Fibroblast of skin of right quadriceps (primary cell): ENCODE measurements around the gene PTPRU.

Experiments used
- DNase-seq: peaks from one replicate; pipeline ENCODE4 v3.0.0-alpha.2; 2013

Gene PTPRU

DNA sequence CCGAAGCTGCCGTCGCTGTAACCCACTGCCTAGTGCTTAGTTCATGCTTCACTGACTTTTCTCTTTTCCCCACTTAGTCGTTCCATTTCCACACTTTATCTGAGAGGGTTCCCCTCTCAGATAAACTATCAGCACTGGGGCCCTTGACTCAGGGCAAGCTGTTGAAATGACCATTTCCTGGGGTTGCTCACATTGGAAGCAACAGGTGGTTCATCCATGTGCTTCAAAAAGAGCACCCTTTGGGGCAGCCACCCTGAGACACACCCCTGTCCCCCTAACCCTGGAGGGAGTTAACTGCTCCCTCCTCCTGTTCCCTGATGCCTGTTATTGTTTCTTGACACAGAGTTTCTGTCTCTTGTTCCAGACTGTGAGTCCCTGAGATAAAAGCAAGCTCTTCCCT lies 107.2 kb downstream of the PTPRU start:
- no peak for DNase-seq

DNA sequence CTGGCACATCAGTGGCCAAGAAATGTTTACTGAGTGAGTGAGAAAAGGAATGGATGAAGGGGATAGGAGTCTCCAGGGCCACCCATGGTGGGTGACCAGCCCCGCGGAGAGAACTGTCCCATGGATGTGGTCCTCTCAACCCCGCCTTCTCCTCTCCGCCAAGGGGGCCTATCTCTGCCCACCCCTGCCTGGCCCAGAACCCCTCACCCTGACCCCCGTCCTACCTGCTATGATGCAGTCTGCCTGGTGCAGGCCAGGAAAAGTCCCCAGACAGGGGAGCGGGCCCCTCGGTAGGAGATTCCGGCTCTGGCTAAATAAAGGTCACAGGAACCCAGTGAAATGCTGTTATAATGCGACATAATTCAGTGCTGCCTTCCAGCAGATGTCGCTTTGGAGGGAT lies 107.6 kb downstream of the PTPRU start:
- DNase-seq = no peak

DNA sequence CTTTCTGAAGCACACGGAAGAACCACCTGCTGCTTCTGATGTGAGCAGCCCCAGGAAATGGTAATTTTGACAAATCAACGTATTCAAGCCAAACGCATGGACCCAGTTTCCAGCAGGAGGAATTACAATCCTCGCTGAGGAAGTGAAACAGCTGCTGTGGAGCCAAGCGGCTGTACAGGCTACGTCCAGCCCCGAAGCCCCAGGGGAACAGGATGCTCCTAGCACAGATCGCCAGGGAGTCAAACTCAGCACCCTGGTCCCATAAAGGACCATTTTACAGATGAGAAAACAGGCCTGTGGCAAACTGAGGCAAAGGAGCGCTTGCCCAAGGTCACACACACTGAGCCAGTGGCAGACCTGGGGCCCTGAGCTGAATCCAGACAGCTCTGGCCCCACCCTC lies 108.0 kb downstream of the PTPRU start:
- DNase-seq = no peak

DNA sequence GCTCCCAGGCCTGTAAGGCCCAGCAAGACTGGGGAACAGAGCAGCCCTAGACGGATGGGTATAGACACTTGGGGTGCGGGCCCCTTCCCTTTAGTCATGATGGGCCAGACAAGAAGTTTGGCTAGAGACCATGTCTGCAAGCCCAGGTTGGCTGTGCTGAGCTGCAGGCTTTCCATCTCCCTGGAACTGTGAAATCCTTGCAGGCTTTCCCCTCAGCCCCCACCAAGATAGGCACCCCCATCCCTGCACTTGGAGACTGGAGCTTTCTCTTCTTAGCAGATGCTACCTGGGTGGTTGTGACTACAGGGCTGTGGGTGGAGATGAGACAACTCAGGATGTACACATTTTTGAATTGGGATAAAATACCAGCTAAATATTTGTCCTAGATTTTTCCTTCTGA lies 110.3 kb downstream of the PTPRU start:
- no peak for DNase-seq

DNA sequence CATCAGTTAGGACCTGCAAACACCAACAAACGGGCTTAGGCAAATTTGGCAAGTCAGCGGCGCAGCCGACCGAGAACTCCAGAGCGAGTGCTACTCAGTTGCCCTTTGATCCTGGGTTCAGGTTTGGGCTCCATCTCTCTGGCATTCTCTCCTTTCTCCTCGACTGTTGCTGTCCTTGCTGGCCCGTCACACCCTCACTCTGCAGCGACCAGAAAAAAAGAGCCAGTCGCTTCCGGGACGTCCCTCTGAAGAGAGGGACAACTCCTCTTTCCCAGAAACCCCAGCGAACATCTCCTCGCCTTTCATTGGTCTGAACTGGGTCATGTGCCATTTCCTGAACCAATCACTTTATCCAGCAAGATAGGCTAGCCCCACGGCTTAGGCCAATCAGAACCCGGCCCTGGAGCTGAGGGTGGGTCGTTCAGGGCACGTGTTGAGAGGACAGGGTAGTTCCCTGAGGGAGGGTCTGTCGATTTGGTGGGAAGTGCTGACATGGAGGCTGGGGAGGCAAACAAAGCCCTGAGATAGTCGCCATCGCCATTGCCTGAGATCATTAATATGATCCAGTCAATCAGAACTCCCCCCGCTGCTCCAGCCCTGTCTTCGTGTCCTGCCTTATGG lies 113.7 kb downstream of the PTPRU start:
- DNase-seq = no peak

DNA sequence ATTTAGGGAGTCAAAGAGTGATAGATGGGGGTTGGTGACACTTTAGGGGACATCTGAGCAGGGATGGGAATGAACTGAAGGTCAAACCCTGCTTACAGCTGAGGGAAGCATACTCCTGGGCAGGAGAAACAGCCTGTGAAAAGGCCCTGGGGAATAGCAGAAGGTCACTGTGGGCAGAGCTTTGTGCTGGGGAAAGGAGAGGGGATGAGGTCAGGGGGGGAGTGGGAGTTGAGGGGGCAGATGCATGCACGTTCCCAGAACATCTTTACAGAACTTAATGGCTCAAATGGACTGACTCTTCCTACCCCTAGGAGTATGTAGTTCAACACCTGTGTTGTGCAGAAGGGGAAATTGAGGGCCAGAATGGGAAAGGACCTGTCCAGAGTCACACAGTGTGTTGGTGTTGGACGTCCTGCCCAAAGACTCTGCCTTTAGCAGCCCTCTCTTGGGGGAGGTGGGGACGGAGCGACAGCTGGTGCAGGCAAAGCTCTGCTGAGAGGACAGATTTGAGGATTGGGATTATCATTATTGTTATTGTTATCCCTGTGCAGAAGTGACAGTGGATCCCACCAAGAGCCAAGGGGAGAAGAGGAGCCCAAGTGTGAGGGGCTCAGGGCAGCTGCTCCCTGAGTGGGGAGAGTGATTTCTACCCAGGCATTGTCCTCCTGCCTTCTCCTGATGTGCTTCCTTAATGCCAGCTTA lies 116.5 kb downstream of the PTPRU start:
- DNase-seq = no peak

DNA sequence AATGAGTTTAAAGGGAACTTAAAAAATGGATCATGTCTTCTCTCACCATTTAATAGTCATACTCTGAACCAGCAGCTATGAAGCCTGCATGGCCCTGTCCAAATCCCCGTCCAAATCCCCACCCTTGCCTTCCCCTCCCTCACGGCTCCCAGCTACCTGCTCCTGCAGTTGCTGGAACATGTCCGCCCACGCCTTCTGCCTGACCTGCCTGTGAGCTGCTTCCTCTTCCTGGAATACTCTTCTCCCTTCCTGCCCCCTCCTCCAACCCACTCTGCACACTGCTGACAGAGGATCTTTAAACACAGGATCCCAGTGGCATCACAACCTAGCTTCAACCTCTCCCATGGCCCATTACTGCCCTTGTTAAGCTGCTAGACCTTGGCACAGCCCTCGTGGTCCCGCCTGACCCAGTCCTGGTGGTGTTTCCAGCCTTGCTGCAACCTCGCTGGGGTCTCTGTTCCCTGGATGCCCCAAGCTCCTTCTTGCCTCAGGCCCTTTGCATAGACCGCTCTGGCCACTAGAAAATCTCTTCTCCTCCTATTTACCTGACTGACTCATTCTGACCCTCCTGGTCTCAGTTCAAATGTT lies 118.3 kb downstream of the PTPRU start:
- DNase-seq = no peak

DNA sequence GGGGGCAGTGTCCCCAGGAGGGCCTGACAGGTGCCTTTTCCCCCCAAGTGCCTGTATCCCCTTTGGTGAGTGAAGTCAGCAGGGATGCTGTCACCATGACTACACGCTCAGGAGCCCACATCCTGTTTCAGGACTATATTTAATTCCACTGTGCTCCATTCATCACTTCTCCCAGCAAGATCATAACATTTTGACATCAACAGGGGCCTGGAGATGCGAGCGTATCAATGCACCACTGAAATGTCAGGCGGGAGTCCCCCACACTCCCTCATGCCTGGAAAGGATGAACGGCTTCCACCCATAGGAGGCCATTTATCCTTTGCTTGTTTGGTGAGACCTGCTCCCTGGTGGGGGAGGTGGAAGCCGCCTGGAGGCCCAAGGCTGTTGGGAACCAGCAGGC lies 119.1 kb downstream of the PTPRU start:
- DNase-seq = no peak

DNA sequence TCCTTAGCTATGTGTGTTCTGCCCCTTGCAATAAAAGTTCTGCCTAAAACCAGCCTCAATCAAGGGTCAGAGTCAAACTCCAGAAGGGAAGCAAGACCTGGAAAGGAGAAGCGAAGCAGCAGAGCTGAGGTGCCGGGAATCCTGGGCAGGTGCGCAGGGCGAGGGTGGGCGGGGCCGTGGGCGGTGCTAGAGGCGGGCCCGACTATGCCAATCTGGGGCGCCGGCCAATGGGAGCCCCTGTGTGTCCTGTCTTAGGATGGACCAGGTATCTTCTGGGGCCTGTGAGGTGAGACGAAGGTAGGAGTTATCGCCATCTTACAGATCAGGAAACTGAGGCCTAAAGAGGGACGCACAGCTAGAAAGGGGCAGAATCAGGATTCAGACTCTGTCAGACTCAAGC lies 120.3 kb downstream of the PTPRU start:
- no peak for DNase-seq

DNA sequence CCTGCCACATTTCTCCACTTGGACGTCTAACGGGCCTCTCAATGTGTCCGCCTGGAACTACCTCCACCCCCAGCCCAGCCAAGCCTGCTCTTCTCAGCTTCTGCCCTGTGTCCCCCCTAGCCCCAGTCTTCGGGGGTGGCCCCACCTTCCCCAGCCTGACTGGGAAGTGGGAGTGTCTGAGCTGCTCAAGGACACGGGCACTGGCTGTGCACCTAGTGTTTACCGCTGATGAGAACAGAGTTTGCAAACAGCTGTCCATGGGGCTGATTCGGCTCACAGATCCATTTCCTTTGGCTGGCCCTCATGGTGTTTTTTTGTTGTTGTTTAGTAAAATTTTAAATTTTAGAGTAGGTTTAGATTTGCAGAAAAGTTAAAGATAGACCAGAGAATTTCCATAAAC lies 121.1 kb downstream of the PTPRU start:
- no peak for DNase-seq

DNA sequence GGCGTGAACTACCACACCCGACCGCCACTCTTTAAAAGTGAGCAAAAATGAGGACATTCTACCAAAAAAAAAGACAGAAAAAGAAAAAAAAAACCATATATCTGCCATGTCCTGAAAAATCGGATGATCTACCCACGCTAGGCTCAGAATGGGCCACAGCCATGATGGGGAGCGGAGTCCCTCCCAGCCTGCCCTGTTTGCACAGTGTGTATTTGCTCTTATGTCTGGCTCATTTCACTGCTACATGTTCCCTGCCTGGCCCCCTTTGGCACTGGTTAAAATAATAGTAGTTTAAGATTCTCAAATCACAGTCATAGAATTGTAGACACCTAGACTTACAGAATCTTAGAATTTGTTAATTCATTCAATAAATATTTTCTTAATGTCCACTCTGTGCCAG lies 121.9 kb downstream of the PTPRU start:
- DNase-seq = no peak

DNA sequence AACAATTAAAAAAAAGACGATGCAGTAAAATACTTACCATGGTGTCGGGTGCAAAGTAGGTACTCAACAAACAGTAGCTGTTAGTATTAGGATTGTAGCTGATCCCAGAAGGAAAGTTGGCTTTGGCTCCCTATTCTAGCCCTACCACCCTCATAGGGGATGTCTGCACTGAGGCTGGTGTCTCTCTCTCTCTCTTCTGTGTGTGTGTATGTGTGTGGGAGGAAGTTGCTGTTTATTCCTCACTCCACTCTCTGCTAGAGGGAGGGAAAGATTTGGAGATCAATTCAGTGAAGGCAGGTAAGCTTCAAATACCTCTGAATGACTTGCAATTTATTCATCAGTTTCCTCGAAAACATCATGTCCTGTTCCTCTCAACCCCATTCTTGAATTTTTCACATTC lies 124.4 kb downstream of the PTPRU start:
- DNase-seq = no peak

DNA sequence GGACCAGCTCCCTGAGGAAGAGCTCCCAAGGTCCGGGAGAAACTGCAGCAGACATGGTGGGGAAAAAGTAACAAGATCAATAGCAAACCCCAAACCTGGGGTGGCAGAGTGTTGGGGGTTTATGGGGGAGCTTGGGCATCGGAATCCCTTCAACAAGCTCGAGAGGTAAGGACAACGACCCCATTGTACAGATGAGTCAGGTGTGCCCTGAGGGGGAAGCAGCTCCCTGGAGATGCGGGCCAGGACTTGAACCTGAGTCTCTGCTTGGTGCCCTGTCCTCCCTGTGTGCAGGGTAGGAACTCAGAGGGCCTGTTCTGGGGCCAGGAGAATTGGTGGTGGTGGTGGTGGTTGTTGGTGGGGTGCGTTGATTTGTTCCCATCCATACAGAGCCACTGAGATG lies 125.4 kb downstream of the PTPRU start:
- no peak for DNase-seq

DNA sequence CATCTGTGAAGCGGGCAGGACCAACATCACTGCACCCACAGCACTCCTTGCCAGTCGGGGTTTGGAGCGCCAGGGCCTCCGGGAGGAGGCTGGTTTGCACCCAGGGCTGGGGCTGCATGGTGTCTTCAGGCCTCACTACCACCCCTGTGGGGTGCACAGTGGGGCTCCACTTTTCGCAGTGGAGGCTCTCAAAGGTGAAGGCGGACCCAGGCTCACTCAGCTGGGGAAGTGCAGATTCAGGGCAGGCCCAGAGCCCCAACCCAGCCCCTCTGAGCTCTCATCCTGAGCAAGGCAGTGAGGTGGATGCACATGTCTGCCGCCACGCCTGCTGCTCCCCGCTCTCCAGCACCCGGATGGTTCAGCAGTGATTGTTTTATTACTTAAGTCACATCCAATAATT lies 125.8 kb downstream of the PTPRU start:
- DNase-seq = no peak

DNA sequence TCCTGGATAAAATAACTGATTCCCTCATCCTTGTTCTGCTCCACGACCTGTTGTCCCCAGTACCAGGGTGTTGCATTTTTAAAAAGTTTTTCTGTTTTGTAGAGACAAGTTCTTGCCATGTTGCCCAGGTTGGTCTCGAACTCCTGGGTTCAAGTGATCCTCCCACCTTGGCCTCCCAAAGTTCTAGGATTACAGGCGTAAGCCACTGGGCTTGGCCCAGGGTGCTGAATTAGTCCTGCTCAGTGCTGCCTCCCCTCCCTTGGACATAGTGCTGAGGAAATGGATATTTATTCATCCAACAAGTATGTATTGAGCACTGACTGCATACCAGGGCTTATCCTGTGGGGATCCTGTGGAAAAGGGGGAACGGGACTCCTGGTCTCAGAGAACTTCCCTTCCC lies 126.4 kb downstream of the PTPRU start:
- no peak for DNase-seq

DNA sequence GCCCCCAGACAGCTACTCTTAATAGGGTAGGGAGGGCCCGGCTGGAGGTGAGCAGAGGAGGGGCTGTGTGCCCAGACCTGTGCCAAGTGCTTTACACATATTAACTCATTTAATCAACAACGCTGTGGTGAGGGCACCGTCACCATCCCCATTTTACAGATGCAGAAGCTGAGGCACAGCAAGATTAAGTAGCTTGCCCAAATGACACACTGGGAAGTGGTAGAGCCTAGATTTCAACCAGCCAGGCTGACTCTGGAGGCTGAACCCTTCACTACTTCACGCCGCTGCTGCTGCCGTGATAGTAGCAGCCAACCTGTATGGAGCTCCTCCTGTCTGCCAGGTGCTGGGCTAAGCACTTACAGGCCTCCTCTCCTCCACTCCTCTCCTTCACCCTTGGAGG lies 127.2 kb downstream of the PTPRU start:
- DNase-seq = no peak

DNA sequence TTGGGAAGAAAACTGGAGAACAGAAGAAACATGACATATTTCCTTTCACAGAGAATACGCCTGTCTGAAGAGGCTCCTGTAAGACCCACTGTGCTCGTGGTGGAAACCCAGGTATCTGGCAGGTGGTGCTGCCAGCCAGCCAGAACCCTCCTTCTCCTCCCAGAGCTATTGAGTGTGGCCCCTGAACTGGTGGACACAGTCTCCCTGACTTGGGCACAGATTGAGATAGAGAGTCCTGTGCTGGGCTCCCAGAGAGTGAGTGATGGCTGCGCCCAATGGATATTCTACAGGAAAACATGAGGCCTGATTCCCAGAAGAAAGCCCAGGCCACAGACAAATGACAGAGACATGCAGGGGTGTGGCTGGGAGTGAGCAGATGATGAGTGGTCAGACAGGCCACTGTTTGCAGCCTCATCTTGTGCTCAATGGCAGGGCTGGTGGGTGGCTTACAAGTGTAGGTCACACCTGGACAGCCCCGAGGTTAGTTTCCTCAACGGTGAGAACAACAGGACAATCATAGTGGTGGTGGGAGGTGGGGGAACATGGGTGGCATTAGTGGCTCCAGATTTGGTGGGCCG lies 127.9 kb downstream of the PTPRU start:
- no peak for DNase-seq

DNA sequence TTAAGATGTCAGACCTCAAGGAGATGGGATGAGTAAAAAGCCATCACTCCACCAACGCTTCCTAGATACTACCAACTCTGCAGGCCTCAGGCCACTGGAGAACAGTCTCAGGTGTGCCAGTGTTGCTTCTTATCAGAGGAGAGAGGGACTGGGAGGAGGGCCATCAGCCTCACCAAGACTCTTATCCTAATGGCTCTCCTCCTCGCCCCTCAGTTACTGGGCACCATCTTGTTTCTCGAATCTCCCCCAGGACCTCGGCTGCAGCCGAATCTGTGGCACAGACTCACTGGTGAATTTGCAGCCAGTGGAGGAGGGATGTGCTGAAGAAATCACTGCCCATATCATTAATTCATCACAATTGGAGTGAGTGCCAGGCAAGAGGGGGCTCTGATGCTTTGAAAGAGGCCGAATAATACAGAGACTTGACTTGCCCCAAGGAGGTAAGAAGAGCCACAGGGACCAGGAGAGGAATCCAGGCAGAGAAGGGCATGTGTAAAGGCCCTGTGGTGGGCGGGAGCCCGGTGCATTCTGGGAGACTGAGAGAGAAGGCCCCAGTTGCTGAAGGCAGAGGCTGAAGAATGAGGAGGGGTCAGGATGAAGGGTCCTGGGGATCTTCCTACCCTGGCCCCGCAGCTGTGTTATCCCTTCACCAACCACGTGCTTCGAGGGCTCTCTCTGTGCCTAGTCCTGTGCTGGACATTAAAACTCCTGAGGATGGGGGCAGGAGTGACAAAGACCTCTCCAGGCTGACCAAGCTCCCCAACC lies 129.8 kb downstream of the PTPRU start:
- DNase-seq = no peak

DNA sequence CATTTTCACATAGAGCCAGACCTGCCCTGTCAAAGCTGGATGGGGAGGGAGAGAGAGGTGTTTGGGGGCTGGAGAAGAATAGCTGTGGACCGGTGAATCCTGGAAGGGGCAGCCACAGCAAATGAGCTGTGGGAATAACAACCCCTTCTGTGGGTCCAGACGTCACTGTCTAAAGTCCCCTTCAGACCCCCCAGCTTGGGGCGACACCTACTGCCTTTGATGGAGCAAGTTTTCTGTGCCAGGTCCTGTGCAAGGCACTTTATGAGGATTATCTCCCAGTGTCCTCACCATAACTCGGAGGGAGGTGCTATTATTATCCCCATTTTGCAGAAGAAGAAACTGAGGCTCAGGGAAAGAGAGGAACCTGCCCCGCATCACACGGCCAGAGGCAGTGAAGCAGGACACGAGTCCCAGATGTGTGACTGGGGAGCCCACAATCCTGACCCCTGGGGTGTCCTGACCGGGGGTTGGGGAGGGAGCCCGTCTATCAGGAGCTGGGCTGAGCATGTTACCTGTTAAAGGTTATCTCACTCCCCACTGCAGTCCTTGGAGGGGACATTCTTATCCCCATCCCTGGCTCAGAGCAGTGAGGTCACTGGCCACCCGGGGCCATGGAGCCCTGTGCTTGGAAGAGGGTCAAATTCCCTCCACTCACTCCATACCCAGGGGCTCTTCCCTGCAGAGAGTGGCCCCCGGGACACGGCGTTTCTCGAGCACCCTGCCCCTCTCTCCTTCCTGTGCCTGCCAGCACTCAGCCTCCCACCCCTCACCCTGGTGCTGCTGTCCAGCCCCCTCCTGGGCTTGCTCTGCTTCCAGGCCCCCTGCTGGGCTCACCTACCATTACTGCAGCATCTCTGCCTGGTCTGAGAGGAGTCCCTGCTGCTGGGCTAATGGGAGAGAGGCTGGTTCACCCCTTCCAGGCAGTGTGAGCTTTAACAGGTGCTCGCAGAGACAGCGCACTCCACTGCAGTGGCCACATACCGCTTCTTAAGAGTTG lies 132.9 kb downstream of the PTPRU start:
- DNase-seq = no peak

DNA sequence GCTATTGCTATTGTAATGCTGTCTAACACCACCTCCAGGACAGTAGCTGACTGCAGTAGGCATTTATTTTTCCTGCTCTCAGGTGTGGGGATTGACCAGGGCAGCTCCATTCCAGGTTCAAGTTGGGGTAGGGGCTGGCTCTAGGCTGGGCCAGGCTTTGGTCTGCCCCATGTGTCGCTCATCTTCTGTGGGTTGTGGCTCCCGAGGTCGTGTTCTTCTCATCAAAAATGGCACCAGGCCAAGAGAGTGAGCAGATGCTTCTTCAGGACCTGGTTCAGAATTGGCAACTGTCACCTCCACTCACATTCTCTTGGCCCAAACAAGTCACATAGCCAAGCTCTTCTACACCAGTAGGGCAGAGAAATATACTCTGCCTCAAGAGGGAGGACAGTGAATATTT lies 133.7 kb downstream of the PTPRU start:
- DNase-seq = no peak

DNA sequence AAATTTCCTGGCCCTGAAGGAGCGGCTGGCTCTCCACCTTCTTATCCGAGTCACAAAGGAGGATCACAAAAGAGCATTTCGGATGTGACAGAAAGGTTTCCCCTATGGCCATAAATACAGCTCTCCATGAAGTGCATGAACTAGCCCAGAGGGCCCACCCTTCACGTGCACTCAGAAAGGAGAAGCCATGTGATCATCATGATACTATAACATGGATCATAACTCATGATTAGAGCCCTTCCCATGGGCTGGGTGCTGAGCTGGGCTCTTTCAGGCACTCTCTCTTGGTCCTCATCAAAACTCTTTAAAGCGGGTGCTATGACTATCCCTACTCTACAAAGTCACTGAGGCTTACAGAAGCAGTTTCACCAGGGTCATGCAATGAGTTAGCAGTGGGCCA lies 135.0 kb downstream of the PTPRU start:
- no peak for DNase-seq

DNA sequence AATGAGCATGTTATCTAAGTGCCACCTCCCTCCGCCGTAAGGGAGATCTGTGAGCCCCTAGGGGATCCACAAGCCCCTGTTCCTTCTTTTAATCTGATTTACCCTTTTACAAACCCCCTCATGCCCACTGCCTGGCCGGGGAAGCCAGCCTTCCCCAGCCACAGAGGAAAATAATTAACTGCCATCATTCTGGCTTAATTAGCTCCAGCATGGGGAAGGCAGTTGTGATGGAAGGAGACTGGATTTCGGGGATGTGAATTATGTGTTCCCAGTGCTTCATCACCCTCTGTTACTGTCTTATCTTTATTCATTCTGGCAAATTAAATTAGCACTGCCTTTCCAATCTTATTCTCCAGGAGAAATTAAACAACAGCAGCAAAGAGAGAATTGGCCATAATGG lies 135.8 kb downstream of the PTPRU start:
- DNase-seq = no peak
